Spinal cord (tissue), 10 donors: Measurements from ENCODE around the gene AVPR1B. TPM values are rescaled to one million over a fixed set of nuclear protein-coding genes. Genes with fewer than 3 reads are reported as not detected.
A peak's percentile ranks its signal among the peaks of the same experiment; 100 is the strongest.

ENCODE experiments used
- DNase-seq, 6 donors: peaks; one replicate each; pipeline versions ENCODE4 v3.0.0 to v3.0.0-alpha.2; 2013 to 2015; ENCODE audit warnings: low spot score in 6 of 6, low read depth in 4 of 6
- H3K27ac ChIP-seq: one replicate; pipeline ENCODE4 v1.5.1; 2013; ENCODE audit warnings: low read depth, low read length, control low read depth
- H3K27me3 ChIP-seq: one replicate; pipeline ENCODE4 v1.6.1; 2013; ENCODE audit warnings: low read length; ENCODE audit not compliant: control insufficient read depth, insufficient read depth
- H3K36me3 ChIP-seq: one replicate; pipeline ENCODE4 v1.6.1; 2013; ENCODE audit warnings: low read length; ENCODE audit not compliant: control insufficient read depth, insufficient read depth
- H3K4me1 ChIP-seq: one replicate; pipeline ENCODE4 v1.6.1; 2013; ENCODE audit warnings: low read length; ENCODE audit not compliant: control insufficient read depth, insufficient read depth
- H3K4me3 ChIP-seq: one replicate; pipeline ENCODE4 v1.5.1; 2013; ENCODE audit warnings: low read depth, low read length, control low read depth
- H3K9me3 ChIP-seq: one replicate; pipeline ENCODE4 v1.6.1; 2013; ENCODE audit warnings: low read length; ENCODE audit not compliant: control insufficient read depth, insufficient read depth
- WGBS: methylation state at CpG from one replicate; pipeline ENCODE4 v1.1.5; 2013; ENCODE audit warnings: missing lambda C conversion rate; ENCODE audit not compliant: insufficient coverage; 5-methylcytosine and 5-hydroxymethylcytosine counted together
- polyA plus RNA-seq, 2 donors: library from polyadenylated mRNA; unstranded; fragments of 120-200 nt; gene quantifications; one replicate each; pipeline ENCODE4 v1.2.1, GENCODE V29; 2013; ENCODE audit not compliant: insufficient read length in 2 of 2
- total RNA-seq, 2 donors: library from RNA; depleted of rRNA in 1 of 2; stranded (reverse); fragments of 120-200 nt in 1 of 2; fragments of >200 nt in 1 of 2; gene quantifications; one replicate each; pipeline versions ENCODE4 v1.2.3 to v1.2.4, GENCODE V29; 2013 to 2014
- donor health status: healthy.

AVPR1B gene
- total and polyA plus RNA-seq, 4 donors, result 0.12 to 0.50 (median 0.17) TPM; not detected in 1

DNA sequence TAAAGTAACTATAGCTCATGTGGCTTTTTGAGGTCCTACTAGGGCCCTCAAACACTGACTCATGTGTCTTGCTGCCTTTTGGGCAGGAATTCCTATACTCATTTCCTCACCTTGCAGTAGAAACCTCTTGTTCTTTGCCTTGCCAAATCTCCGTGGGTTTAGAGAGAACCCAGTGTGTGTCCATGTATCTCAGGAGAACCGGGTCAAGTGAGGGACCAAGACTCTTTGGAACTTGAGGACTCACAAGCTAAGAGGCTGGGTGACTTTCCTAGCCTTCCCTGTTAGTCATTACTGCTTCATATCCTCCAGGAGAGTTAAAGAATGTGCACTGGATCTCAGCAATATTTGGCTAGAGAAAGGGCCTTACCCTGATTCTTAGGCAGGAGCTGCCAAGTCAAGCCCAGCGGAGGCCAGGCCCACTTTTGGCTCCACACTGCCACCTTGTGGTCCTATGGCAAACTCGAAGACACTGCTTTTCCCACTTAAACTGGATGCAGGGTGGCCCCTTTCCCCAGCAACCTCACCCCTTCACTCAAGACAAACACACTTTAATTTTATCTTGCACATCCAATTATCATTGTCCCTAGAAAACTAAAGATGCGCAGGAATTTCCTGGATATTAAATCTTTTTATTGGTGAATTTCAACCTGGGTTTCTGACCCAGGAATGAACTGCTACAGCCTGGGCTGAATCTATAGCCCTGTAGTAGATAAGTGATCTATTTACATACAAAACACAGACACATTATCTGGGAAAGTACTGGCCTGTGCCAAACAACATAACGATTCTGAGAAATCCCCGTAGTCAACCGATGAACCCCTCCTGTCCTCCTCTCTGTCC is 10.6 kb downstream of the AVPR1B start:
- no peaks in the 10 kb centered on the region for H3K36me3 ChIP-seq
- peak; percentile 47 to 91 (median 62) for DNase-seq
- no peaks in the 10 kb centered on the region for H3K27me3 ChIP-seq
- H3K4me1 ChIP-seq, result no peaks in the 10 kb centered on the region
- no peak overlapping the region for H3K4me3 ChIP-seq
- no peak overlapping the region for H3K27ac ChIP-seq
- H3K9me3 ChIP-seq, result no peaks in the 10 kb centered on the region
- whole genome bisulfite sequencing, result 44% methylated on average over 7 of the region's 8 CpGs

DNA sequence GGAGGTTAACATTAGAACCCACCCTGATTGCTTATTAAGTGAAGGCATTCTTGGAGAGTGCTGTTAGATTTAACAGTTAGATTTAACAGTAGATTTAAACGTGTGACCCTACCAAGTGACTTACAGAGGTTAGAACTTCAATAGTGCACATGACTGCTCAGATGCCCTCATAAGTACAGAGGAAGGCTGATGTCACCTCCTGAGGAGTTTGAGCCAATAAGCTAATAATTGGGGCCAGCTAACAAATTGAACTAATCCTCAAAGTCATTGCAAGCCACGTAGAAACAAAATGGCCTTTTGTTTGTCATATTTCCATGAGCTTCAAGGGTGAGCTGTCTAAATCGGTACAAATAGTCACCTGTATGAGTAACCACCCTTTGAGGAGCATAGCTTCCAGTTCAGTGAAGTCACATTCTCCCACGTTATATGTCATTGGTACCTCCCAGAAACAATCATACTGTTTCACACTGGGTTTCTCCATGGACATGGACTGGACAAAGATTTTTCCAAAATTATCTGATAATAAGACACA is 11.7 kb downstream of the AVPR1B start:
- H3K36me3 ChIP-seq, result no peaks in the 10 kb centered on the region
- no peak for DNase-seq
- H3K4me1 ChIP-seq, result no peaks in the 10 kb centered on the region
- no peaks in the 10 kb centered on the region for H3K27me3 ChIP-seq
- H3K4me3 ChIP-seq, result no peak overlapping the region
- 78% methylated on average over 2 of the region's 4 CpGs for WGBS
- no peak overlapping the region for H3K27ac ChIP-seq
- no peaks in the 10 kb centered on the region for H3K9me3 ChIP-seq

DNA sequence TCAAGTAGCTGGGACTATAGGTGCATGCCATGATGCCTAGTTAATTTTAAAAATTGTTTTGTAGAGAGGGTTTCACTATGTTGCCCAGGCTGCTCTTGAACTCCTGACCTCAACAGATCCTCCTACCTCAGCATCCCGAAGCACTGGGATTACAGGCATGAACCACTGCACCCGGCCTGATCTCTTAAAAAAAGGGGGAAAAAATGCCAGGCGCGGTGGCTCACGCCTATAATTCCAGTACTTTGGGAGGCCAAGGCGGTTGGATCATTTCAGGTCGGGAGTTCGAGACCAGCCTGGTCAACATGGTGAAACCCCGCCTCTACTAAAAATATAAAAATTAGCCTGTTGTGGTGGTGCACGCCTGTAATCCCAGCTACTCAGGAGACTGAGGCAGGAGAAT is 13.2 kb downstream of the AVPR1B start:
- no peaks in the 10 kb centered on the region for H3K36me3 ChIP-seq
- H3K27ac ChIP-seq, result no peak overlapping the region
- no peak for DNase-seq
- H3K4me1 ChIP-seq, result no peaks in the 10 kb centered on the region
- whole genome bisulfite sequencing, result 100% methylated on average over 1 of the region's 10 CpGs
- H3K27me3 ChIP-seq, result no peaks in the 10 kb centered on the region
- no peaks in the 10 kb centered on the region for H3K9me3 ChIP-seq
- no peak overlapping the region for H3K4me3 ChIP-seq

DNA sequence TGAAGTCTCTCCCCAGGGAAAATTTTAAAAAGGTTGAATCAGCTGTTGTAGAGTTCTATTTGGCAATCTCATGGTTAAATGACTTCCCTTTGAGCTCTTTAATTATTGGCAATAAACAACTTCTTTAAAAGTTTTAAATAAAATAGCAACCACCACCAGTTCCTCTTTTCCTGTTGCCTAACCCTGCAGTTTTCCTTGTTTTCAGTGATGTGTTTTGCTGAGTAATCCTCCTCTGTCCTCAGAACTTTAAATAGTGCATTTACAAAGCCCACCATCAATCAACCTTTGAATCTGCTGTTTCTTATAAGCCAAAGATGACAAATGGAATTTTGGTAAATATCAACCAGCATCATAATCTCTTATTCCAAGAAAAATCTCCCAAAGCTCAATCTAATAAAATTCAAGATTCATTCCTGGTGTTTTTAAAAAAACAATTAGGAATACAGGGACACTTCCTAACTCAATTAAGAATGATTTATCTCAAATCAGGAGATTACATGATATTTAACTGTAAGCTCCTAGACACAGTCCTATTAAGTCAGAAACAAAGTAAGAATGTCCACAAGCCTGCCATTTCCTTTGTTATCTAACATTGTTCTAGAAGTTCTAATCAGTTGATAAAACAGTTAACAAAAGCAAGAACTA is 14.8 kb downstream of the AVPR1B start:
- no peaks in the 10 kb centered on the region for H3K9me3 ChIP-seq

DNA sequence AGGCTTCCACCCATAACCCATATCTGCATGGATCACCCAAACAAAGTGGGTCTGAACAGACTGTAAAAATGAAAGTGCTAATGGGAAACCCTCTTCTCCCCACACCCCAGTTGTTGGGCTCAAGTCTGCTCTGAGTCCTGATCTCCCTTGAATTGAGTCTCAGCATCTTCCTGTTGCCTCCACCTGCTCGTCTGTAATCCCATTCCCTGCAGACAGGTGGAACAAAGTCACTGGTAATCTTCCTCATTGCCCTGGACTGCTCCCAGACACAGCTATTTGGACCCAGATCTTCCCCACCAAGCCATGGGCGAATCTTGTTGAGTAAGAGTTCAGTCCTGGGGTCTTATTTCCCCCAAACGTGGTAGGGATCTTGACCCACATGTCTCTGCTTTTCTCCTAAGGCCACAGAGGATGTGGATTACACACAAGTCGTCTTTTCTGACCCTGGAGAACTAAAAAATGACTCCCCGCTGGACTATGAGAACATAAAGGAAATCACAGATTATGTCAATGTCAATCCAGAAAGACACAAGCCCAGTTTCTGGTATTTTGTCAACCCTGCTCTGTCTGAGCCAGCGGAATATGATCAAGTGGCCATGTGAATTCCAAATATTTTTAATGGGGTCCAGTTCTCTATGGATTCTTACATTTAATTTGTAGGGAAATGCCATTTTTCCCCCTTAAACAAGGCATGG is 15.7 kb downstream of the AVPR1B start:
- 86% methylated on average over 4 of the region's 6 CpGs for WGBS

More for the DNA sequence above, 14.8 kb downstream of the AVPR1B start:
- Histone ChIP-seq H3K27me3 (no peaks in the 10 kb centered on the region), H3K4me3 (no peak overlapping the region), H3K4me1 (no peaks in the 10 kb centered on the region), H3K36me3 (no peaks in the 10 kb centered on the region), H3K27ac (no peak overlapping the region)
- no peak for DNase-seq

DNA sequence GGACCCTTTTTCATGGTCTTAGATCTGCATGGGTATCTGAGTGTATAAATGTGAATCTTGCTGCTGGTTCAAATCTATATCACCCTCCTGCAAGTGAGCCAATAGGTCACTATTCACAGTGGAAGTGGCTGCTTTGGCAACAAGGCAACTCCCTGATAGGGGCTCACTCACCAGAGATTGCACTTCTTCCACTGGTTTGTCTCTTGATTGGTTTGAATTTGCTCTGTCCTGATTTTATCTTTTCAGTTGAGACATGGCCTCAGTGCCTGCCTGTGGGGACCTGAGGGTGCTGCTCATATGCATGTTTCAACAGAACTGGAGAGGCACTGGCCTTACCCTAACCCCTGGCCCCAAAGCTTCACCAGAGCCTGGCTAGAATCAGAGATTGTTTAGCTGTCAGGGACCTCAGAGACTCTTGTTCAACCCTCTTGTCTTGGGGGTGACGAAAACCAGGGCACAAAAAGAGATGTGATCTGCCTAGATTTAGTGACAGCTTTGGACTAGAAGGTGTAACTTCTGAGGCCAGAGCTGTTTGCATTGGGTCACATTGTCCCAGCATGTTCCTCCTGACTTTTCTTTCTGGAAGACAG is 16.9 kb downstream of the AVPR1B start:
- no peaks in the 10 kb centered on the region for H3K4me1 ChIP-seq
- 67% methylated on average over 1 of the region's 1 CpG for WGBS
- no peaks in the 10 kb centered on the region for H3K36me3 ChIP-seq
- no peak for DNase-seq
- H3K4me3 ChIP-seq, result no peak overlapping the region
- H3K27ac ChIP-seq, result no peak overlapping the region
- H3K9me3 ChIP-seq, result no peaks in the 10 kb centered on the region
- no peaks in the 10 kb centered on the region for H3K27me3 ChIP-seq

More for the DNA sequence above, 15.7 kb downstream of the AVPR1B start:
- Histone ChIP-seq H3K27ac (no peak overlapping the region), H3K9me3 (no peaks in the 10 kb centered on the region), H3K36me3 (no peaks in the 10 kb centered on the region), H3K4me1 (no peaks in the 10 kb centered on the region), H3K27me3 (no peaks in the 10 kb centered on the region), H3K4me3 (no peak overlapping the region)
- no peak for DNase-seq

DNA sequence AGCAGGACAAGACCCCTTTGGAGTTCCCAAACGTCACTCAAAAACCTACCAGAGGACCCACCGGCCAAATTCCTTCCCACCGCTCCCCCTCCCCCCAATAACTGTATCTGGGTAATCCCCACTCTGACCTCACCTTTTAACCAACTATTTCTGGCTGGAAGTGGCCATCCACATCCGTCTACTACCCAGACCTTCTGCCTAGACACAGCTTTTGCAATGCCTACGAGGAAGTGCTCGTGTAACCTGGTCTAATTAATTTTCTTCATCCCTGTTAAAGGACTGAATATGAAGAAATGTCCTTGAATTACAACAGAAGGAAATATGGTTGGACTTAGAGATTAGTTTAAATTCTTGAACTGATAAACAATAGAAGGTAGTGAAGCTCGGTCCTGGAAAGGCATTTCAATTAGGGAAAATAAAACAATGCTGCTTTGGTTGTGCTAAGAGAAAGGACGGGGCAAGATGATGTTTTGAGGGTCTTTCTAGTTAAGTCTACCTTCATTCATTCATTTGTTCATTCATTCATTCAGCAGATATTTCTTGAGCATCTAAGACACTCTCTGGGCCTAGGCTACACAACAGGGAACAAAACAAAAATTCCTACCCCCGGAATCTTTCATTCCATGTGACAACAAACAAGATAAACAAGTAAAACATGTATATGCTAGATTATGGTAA is 18.8 kb downstream of the AVPR1B start:
- Histone ChIP-seq H3K27me3 (no peaks in the 10 kb centered on the region), H3K9me3 (no peaks in the 10 kb centered on the region), H3K36me3 (no peaks in the 10 kb centered on the region), H3K4me3 (no peak overlapping the region), H3K4me1 (no peaks in the 10 kb centered on the region), H3K27ac (no peak overlapping the region)
- WGBS, result 97% methylated on average over 6 of the region's 9 CpGs
- no peak for DNase-seq

DNA sequence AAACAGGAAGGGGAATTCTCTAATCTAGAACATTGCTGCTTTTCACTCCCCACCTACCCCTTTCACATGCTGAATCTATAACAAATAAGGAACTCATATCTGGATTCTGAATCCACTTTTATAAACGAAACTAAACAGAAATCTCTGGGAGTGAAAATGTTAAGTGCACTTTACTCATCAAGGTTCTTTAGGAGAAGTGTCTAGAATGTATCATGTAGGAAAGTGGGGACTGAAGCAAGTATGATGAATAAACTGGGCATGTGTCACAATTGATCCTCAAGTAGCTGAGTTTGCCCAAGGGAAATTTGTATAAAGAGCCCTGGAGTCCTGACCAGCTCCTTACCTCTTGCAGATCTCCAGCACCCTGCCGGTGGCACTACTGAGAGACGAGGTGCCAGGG is 19.8 kb downstream of the AVPR1B start:
- no peak for DNase-seq
- 93% methylated on average over 2 of the region's 3 CpGs for WGBS
- Histone ChIP-seq H3K27me3 (no peaks in the 10 kb centered on the region), H3K9me3 (no peaks in the 10 kb centered on the region), H3K4me1 (no peaks in the 10 kb centered on the region), H3K27ac (no peak overlapping the region), H3K36me3 (no peaks in the 10 kb centered on the region), H3K4me3 (no peak overlapping the region)

DNA sequence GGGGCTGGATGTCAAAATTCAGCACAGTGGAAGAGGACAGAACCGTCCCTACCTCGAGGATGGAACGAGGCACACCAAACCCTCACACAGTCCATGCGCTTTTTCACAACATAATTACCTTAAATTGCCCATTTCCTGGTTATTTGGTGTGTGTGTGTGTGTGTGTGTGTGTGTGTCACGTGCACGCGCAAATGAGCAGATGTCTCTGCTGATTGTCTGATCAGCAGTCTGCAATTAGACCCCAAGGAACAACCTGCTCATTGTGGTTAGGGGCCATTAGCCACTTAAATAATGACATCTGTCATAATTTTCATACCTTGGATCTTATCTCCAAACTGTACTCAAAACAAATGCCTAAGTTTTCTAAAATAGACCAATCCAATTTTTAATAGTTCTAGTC is 23.2 kb downstream of the AVPR1B start:
- Histone ChIP-seq H3K36me3 (no peaks in the 10 kb centered on the region), H3K27me3 (no peaks in the 10 kb centered on the region), H3K4me3 (no peak overlapping the region), H3K9me3 (no peaks in the 10 kb centered on the region), H3K27ac (no peak overlapping the region), H3K4me1 (no peaks in the 10 kb centered on the region)
- peak in 2 of 6 donors; percentile 9 to 70 for DNase-seq
- no CpG with 5 or more reads among the region's 7 CpGs for WGBS
